Body of pancreas (tissue), 4 donors: ENCODE results near the gene CTPS1.

Experiments used
- CTCF ChIP-seq, 7 experiments: fragments of 450-650 bp in 4 of 7; fragments of 200-600 bp in 3 of 7; sonication (generic) in 3 of 7; IDR thresholded peaks; one replicate each; pipeline ENCODE4 v1.5.1; 2016 to 2019; ENCODE audit warnings: antibody characterized with exemption in 7 of 7
- POLR2A ChIP-seq, 3 donors: fragments of 450-650 bp; IDR thresholded peaks; one replicate each; pipeline ENCODE4 v1.6.1; 2016; ENCODE audit warnings: antibody characterized with exemption in 3 of 3, mild to moderate bottlenecking in 2 of 3

- TF ChIP-seq CTCF (IDR thresholded peaks at IDR 0.05) (no peak), POLR2A (IDR thresholded peaks at IDR 0.05) (no peak)
Measured at GRCh38 chr1:41053316-41053715, 73.8 kb downstream of the CTPS1 start.
